Stimulated activated CD4-positive, alpha-beta T cell treated with anti-CD3 and anti-CD28 coated beads, TNF-alpha, amount 100 ng/mL, for 4 hours (primary cell): ENCODE results near the gene HEATR9.
"Not testable (repeated sequence)": the region's sequence is repeated elsewhere in the genome, so short reads cannot be mapped to it uniquely, and the experiment has no call there.

Source experiments
- DNase-seq, 3 experiments: peaks; one replicate each; pipeline ENCODE4 v3.0.0-alpha.2; 2020; ENCODE audit warnings: low read depth in 3 of 3

Gene HEATR9, protein sequence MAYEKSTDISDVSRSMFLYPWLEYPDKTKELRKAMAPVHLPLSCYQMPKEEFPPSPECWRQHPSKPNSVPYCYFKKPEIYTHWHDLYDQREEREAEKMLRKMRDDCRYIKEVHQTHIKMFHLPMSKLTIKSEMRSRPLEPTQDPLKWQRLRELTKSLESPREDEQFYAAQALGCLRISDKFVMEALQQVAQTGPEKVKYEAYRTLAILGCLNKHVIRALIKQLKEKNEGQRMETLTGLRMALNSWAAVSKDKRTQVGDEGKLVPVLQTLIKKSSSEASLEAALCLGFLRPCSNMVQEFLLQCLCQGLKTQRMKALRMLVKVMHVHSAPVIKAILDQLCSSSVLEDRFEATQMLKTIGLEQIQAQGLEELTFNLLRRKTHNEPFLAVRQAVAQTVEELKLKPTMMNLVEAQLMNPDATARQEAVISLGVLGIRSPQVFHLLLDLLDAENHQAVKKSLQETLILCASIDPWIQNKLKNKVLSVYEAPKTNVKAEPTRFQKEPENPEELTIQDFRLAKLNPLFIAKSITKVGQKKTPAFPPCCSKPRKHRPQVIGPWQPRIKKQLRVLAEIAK

DNA sequence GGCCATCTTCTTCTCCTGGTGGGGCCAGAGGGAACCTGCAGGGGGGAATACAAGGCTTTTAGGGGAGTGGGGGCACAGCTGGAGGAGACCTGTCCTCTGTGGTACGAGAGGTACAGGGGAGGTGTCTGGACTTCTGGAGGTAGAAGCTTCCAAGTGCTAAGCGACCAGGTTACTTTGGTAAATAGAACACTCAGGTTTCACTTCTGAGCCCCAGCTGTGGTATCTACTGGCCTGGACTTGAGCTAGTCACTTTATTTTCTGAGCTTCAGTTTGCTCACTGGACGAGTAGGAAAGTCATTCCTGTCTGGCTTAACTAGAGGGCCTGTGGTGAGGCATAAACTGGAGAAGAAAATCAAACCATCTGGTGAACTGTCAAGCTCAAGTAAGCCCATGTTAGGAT lies at the start of gene HEATR9:
Gene HEATR9, minus strand, starts transcription at position 155 of the 400 bp plus-strand sequence. Its CDS starts 149 bp downstream, at position 6.
- no peak for DNase-seq

DNA sequence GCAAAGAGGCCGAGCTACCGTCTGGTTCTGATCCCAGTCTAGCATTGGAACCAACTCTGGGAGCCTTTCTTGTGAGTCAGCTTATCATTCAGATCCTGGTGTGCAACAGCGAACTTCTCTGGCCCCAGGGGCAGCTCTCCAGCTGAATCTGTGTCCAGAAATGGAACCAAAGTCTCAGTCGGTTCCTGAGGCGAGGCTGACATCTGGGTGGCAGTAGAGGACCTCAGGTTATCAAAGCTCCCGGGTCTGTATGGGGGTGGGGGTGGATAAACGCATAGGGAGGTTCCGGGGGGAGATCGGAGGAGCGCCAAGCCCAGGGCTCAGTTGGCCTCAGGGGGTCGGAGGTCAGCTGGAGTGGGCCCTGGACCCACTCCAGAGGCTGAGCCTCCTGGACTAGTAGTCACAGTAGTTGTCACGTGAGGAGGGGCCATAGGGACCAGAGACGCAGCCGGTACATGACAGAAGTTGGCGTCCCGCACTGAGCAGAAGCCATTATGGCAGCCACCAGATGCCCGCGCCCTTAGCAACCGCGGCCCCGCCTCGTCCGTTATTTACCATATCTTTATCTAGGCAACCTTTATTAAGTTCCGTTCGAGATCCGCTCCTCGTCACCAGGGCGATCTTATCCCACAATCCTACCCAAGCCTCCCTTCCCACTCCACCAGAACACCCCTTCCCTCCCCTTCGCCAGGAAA lies 49.0 kb upstream of the HEATR9 start:
- DNase-seq, result no peak

DNA sequence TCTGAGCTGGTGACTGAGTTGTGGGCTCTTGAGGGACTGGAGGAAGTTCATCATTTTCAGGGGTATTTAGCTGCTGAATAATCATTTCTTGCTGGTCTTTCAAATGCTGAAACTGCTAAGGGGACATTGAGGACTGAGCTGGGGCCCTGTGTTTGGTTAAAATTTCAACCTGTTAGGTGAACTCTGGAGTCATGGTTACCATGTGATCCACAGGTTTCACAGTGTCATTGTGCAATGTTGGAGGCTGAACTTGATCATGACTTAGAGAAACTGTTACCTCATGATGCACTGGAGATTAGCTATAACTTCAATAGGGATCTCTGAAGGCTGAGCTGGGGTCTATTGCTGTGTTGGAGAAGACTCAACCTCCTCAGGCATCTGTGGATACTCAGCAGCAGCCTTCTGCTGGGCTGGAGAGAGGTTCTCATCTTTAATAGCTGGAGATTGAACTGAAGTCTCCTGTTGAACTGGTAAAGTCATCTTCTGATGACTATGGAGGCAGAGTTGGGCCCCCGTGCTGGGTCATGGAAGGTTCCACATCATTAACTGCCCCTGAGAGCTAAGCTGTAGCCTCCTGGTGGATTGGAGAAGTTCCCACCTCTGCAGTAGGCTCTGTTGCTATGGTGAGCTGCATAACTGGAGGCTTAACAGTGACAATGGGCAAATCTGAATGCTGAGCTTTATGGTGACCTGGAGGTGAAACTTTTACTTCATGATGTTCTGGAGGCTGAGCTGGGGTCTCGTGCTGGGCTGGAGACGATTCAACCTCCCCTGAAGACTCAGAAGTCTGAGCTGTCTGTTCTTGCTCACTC lies 46.7 kb upstream of the HEATR9 start:
- no peak for DNase-seq

DNA sequence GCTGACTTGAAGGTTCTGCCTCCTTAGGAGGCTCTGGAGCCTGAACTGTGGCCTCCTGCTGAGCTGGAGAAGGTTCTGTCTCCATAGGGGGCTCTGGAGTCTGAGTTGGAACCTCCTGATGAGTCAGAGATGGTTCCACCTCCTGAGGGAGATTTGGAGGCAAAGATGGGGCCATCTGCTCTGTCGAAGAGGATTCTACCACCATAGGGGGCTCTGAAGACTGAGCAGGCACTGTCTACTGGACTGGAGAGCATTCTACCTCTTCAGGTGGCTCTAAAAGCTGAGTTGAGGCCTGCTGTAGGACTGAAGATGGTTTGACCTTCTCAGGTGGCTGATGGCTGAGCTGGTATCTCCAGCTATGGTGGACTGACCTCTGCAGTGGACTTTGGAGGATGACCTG lies 45.7 kb upstream of the HEATR9 start:
- DNase-seq, result no peak

DNA sequence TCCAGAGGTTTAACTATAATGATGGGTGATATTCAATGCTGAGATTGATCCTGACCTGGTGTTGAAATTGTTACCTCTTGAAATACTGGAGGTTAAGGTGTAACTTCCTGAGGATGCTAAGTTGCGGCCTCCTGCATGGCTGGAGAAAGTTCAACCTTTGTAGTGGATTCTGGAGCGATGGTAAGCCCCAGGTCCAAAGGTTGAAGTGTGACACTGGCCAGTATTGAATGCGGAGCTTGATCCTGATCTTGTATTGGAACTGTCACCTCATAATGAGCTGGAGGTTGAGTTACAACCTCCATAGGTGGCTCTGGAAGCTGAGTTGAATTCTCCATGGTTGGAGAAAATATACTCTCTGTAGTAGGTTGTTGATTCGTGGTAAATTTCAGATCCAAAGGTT lies 44.9 kb upstream of the HEATR9 start:
- no peak for DNase-seq

DNA sequence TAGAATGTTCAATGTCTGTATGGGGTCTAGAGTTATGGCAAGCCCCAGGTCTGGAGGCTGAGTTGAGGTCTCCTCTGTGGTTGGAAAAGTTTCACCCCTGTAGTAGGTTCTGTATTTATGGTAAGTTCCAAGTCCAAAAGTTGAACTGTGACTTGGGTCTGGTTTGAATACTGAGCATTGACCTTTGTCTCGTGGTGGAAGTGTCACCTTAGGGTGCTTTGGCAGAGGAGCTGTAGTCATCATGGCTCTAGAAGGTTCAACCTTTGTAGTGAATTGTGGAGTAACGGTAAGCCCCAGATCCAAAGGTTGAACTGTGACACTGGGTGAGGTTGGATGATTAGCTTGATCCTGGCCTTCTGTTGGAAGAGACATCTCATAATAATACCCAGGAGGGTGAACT lies 44.3 kb upstream of the HEATR9 start:
- no peak for DNase-seq

DNA sequence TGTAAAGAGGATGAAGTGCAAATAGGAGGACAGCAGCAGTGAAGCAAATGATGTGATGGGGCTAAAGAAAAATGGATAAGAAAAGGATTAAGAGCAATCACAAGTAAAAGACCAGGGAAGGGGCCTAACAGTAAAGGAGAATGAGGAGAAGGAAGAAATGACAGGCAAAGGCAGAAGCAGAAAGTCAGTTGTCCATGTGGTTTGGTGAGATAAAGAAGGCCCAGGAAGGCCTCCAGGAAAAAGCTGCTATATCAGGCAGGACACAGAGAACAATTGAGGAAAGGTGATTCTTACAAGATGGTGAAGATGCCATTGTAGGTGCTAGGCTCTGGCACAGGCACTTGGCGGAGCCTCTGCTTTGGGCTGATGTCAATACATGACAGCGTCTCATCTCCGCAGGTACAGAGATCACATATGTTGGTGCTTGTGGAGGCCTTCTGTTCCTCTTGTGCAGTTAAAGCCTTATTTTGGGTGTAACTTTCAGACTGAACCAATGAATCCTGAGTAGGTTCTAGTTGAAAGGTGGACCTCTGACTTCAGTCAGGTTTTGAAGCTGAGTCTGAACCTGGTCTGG lies 43.7 kb upstream of the HEATR9 start:
- no peak for DNase-seq

DNA sequence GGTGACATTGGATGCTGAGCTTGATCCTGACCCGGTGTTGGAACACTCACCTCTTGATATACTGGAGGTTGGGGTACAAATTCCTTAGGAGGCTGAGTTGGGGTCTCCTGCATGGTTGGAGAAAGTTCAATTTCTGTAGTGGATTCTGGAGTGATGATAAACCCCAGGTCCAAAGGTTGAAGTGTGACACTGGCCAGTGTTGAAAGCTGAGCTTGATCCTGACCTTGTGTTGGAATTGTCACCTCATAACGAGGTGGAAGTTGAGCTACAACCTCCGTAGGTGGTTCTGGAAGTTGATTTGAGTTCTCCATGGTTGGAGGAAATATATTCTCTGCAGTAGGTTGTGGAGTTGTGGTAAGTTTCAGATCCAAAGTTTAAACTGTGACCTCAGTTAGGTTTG lies 40.7 kb upstream of the HEATR9 start:
- DNase-seq, result no peak

DNA sequence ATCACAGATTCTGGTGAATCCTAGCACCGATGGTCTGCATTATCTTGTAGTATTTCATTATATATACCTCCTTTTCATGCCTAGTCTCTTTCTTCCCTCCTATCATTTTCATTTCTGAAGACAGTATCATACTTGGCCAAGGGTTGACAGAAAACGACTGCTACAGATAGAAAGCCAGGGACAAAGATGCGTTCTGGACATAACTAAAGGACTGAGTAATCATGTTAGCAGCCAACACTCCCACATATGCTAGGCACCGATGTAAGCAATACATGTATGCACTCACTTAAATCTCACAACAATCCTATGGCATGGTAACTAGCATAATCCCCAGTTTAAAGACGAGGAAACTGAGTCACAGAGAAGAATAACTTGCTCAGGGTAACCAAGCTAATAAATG lies 39.0 kb upstream of the HEATR9 start:
- DNase-seq, result no peak

DNA sequence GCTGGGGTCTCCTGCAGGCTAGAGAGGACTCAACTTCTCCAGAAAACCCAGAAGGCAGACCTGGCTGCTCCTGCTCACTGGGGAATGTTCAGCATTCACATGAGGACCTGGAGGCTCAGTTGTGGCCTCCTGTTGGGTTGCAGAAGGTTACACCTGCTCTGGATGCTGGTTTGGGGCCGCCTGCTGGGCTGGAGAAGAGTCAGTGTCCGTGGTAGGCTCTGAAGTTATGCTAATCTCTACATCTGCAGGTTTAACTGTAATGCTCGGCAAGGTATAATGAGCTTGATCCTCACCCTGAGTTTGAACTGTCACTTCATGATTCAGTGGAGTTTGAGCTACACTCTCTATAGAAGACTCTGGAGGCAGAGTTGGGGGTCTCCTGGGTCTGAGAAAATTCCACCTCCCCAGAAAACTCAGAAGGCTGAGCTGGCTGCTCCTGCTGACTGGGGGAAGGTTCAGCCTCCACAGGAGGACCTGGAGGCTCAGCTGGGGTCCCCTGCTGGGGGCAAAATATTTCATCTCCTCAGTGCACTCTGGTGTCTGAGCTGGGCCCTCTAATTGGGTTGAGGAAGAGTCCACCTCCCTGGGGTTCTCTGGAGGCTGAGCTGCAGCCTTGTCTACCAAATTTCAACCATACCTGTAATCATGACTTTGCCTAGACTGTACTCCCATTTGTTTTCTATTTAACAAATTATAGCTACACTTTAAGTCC lies 38.4 kb upstream of the HEATR9 start:
- no peak for DNase-seq

DNA sequence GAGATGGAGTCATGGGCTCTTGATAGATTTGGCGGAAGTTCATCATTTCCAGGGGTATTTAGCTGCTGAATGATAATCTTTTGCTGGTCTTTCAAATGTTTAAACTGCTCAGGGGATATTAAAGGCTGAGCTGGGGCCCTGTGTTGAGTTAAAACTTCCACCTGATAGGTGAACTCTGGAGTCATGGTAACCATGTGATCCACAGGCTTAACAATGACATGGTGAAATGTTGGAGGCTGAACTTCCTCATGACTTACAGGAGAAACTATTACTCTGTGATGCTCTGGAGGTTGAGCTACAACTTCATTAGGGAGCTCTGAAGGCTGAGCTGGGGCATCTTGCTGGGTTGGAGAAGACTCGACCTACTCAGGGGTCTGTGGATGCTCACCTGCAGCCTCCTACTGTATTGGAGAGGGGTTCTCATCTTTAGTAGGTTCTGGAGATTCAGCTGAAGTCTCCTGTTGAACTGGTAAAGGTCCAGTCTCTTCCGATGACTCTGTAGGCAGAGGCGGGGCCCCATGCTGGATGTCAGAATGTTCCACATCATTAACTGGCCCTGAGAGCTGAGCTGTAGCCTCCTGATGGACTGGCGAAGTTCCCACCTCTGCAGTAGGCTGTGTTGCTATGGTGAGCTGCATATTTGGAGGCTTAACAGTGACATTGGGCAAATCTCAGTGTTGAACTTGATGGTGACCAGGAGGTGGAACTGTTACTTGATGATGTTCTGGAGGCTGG lies 37.7 kb upstream of the HEATR9 start:
- DNase-seq, result no peak

DNA sequence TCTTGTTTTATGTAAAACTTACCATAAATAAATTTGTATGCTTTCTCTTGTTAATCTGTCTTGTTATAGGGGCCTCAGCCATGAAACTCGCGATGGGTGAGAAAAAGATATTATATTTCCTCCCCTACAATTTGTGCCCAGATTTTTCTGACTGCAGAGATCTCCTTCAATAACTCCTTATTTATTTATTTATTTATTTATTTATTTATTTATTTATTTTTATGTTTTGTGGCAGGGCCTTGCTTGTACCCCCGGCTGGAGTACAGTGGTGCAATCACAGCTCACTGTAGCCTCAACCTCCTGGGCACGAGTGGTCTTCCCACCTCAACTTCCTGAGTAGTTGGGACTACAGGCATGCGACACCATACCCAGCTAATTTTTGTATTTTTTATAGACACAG lies 34.8 kb upstream of the HEATR9 start:
- no peak for DNase-seq

DNA sequence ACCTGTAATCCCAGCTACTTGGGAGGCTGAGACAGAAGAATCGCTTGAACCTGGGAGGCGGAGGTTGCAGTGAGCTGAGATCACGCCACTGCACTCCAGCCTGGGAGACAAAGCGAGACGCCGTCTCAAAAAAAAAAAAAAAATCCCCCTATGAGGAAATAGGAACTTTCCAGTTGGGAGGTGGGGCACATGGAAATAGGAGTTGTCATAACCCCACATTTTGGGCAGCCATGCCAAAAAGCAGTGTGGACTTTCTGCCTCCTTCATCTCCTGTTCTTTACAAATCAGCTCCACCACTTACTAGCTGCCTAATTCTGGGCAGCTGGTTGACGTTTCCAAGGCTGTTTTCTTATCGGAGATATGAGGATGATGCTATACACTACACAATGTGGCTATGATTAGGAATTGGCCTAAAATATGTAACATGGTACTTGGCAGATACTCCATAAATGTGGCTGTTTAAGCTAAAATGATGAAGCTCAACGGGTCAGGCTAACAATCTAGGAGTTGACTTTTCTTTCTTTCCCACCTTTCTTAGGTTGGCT lies 33.0 kb upstream of the HEATR9 start:
- DNase-seq, result no peak

DNA sequence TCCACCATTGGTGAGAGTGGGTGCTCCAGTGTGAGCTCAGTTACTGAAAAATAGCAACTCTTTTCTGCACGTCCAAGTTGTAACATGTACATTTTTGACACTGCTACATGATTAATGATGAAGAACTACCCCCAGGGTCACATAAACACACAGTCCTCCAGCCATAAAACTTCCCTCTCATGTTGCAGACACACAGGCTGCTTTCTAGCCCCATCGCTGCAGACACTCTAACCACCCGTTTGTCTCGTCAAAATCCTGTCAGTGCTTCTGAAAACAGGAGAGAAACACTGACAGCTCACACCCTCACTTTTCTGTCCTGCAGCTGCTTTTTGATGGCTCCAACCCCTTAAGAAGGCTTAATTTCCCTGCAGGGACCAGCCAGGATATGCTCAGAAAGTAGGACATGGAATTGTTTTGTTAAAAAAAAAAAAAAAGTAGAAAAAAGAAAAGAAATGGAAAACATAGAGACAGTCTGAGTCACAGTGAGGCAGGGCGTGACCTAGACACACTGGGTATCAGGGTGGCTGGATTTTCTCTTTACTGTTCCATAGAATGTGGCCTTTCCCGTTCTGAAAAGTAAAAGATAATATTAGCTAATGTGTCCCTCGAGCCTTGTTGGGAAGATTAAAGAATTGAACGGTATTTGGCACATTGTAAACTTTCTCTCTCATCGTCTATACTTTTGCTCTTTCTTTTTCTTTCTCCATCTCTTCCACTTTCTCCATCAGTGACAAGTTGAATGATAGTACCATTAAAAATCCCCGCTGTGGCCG lies 32.2 kb upstream of the HEATR9 start:
- no peak for DNase-seq

DNA sequence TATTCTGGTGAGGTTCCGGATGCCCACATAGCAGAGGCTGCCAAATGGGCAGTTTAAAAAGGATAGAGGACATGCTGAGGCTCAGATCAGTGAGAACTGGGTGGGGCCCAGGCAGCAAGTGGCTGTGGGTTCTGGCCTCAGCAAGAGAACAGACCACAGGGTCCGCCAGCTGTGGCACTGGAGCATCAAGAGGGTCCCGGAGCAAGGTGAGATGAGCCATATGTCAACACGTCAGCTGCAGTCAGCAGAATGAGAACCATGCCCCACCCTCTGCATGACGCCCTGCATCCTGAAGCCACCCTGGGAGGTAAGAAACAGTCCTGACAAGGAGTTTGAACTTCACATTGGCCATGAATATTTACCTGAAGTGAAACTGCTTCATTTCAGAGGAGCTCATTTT lies 31.6 kb upstream of the HEATR9 start:
- DNase-seq, result no peak

DNA sequence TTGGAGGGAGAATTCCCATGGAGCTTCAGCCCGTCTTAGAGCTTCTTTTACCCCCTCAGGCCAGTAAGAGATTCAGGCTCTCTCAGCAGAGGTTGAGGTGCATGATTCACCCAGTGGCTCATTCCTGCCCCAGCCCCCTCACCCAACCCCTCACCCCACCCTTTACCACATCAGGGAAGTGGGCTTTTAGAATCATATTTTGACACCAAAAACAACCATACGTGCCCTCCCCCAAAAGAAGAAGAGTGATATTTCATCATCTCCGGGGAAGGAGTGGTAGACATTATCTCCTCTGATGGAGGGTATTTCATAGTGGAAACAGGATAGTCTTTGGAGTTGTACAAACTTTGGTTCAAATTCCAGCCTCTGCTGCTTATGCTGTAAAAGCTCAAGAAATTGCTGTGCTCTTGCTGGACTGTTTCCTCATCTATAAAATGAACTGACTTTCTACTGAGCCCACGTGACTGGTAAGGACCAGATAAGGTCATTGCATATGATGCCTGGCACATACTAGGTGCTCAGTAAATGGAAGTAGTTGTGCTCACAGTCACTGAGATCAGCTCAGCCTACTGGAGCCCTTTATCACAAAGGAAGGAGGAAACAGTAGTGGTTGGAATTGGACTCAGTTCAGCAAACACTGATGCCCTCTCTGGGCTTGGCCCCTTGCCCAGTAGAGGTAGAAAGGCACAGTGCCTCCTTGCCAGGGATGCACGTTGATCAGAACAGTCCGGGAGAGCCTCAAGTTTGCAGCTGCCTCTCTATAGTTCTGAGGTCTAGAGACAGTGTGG lies 29.8 kb upstream of the HEATR9 start:
- no peak for DNase-seq

DNA sequence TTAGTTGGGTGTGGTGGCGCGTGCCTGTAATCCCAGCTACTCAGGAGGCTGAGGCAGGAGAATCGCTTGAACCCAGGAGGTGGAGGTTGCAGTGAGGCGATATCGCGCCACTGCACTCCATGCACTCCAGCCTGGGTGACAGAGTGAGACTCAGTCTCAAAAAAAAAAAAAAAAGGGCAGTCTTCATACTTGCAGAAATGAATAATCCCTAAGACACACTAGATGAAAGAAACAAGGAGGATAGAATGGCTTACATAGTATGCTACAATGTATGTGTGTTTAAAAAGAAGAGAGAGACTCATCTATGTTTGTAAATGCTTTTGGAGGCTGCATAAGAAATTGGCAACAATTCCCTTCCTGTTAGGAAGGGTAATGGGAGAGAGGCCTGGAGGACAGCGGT lies 29.1 kb upstream of the HEATR9 start:
- not testable (repeated sequence) for DNase-seq
